Bone marrow (tissue), 2 donors: ENCODE data around the gene AKAP5.

Source experiments
- DNase-seq, 2 donors: peaks; one replicate each; lab custom pipeline; 2025; lab: John Stamatoyannopoulos, UW

Gene AKAP5

DNA sequence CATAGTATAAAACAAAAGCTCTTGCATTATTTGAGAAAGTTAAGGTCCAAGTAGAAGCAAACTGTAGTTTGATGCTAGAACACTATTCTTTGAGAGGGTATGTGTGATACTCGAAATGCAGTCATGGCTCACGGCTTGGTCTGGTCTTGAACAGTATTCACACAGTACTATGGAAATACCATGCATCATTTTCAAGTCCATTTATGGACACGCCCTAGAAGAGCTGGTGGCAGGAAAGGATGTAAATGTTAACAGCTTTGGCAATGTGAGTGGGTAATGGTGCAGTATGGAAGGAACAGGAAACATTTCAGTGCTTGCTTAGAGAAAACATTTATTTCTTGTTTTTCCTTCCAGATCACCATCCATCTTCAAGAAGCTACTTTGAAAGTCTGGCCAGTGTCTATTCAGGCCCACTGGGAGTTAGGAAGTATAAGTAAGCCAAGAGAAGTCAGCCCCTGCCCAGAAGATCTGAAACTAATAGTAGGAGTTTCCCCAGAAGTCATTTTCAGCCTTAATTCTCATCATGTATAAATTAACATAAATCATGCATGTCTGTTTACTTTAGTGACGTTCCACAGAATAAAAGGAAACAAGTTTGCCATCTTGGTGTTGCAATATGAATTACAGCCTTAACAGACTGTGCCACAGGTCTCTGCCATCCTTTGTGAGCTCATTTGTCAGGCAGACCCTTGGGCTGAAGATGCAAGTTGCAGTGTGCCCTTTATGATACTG, 5.7 kb upstream of the AKAP5 start:
- no peak for DNase-seq

DNA sequence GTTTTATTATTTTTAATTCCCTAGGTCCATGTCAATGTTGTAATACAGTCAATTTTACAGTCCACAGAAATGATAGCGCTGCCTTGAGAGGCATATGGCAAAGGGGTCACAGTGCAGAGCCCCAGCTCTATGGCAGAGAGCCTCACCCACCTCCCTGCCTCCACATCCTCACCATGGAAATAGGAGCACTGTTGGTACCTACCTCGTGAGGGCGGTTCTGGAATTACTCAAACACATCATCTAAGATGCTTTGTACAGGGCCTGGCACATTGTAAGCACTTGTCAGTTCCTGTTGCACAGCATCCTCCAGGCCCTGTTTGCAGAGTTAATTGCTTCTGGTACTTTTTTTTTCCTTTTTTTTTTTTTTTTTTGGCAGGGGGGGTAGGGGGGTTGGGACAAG, 4.1 kb upstream of the AKAP5 start:
- no peak for DNase-seq

GRCh38 chr14:64463195-64463594, 2.1 kb upstream of the AKAP5 start:
- DNase-seq: no peak

DNA sequence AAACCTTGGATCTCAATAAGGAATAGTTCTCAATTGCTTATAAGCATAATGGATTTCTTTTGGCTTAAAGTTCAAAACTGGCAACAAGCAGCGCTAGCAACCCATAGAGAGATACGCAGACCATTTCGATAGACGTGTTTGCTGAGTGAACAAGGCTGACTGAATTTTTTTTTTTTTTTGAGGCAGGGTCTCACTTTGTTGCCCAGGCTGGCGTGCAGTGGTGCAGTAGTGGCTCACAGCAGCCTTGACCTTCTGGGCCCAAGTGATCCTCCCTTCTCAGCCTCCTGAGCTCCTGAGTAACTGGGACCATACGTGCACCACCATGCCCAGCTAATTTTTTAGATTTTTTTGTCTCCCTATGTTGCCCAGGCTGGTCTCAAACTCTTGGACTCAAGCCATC, 1.4 kb upstream of the AKAP5 start:
- DNase-seq: no peak

GRCh38 chr14:64464651-64465050, 648 bp upstream of the AKAP5 start:
- no peak for DNase-seq

DNA sequence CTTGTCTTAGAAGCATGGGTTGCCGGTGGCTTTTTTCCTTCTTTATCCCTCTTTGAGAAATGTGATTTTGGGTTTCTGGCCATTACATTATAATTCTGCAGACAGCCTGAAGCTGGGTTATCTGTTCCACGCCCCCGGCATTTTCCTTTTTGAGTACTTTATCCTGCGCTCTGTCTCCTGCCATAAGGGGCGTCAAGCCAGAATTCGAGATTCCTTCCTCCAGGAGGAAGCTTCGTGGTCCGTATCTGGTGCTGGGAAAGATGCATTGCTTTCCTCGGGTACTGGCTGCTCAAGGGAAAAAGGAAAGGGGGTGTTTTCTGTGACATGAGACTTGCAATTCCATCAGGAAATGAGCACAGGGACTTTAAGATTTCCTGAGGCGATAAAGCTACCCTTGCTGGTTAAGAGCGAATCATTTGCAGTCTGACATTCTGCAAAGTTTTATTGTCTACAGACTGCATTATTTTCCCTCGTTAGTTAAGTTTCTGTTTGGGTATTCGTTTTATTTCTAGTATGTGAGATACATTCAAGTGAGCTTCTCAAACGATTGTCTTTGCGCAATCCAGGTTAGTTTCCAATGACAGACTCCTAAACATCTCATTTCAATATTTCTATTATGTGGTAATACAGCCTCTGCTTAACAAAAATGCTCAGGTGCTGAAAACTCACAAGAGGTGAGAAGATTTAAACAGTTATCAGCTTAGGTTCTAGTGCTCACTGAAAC, 694 bp downstream of the AKAP5 start:
- DNase-seq: no peak

- DNase-seq: no peak
Observed at GRCh38 chr14:64467101-64467500, 1.8 kb downstream of the AKAP5 start.

DNA sequence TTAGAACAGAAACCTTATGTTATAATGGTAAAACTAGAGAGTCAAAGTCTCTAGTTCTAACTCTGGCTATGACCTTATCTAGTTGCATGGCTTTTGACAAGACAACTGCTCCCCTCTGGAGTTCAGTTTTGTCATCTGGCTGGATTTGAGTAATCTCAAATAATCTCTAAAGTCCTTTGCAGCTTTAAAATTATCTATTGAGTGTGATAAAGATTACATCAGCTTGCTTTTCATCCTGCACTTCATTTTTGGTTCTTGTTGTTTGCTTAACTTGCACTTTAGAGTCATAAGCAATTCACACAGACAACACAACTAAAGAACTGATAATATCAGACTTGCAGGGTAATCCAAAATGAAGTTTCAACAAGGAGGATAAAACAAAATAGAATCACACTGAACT, 2.3 kb downstream of the AKAP5 start:
- DNase-seq: no peak

GRCh38 chr14:64468451-64468850, 3.2 kb downstream of the AKAP5 start:
- DNase-seq: no peak

- no peak for DNase-seq
Observed at GRCh38 chr14:64474041-64474440, 8.7 kb downstream of the AKAP5 start.

GRCh38 chr14:64474698-64475097, 9.4 kb downstream of the AKAP5 start:
- no peak for DNase-seq

DNA sequence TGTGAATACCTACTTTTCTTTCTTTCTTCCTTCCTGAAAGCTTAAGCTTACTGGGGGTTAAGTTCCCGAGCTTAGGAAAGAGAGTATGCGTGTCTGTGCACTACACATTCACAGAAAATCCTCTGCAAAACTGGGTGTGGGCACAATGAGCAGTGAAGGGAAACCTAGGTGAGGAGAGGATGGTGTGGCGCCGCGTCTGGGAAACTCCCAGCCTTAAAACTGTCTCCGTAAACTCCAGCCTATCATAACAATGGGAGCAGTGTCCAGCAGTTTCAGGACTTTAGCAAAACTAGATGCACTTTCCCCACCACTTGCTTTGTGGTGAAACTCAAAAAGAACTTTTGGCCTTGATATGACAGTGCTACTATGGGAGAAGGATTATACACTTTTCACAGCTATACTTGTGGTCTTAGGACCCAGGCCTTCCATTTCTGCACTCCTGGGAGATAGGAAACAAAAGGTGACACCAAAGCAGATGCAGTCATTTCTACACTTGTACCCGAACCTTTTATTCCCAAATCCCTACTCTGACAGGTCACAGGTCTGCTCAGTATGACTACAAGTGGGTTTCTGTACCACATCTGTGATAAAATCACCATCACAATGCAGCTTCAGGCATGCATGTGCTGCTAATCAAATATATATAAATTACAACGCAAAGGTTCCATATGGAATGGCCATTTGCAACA, 10.4 kb downstream of the AKAP5 start:
- no peak for DNase-seq

DNA sequence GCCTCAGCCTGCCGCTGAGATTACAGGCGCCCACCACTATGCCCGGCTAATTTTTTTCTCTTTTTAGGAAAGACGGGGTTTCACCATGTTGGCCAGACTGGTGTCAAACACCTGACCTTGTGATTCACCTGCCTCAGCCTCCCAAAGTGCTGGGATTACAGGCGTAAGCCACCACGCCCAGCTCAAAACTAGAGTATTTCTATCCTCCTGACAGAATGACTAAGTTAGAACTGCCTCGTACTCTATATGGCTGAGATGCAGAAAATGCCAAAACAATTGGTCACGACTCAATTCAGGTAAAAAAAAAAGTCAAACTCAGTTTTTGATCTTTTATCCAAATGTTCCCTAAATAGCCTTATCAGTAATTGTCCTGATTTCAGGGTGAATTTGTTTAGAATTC, 11.1 kb downstream of the AKAP5 start:
- DNase-seq: no peak

- DNase-seq: peak in 1 of 2 donors; percentile 17
Observed at GRCh38 chr14:64478634-64479250, 13.4 kb downstream of the AKAP5 start.

- DNase-seq: no peak
Observed at GRCh38 chr14:64488590-64489099, 23.3 kb downstream of the AKAP5 start.

GRCh38 chr14:64491637-64492036, 26.3 kb downstream of the AKAP5 start:
- DNase-seq: no peak

DNA sequence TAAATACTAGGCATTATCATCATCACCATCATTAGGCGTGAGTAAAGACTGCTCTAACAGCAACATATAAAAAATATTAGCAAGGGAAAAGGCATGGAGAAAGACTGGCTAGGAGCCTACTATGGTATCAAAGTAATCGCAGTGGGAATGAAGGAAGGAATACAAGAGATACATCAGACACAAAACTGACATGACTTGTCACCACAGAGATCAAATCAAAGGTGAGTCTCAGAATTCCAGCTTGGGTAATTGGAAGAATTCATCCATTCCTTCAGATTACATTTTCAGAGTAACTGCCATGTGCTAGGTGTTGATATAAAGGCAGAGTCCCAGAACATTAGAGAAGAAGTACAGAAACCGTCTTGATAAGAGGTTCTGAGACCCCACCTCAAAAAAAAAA, 28.2 kb downstream of the AKAP5 start:
- DNase-seq: no peak

- no peak for DNase-seq
Observed at GRCh38 chr14:64495252-64495651, 30.0 kb downstream of the AKAP5 start.

GRCh38 chr14:64496764-64497163, 31.5 kb downstream of the AKAP5 start:
- no peak for DNase-seq

GRCh38 chr14:64500088-64500487, 34.8 kb downstream of the AKAP5 start:
- no peak for DNase-seq

- DNase-seq: no peak
Observed at GRCh38 chr14:64501411-64502171, 36.3 kb downstream of the AKAP5 start.

GRCh38 chr14:64502456-64502855, 37.2 kb downstream of the AKAP5 start:
- no peak for DNase-seq
